Bronchial epithelial cell (primary cell): Measurements from ENCODE around the gene PXDN. TPM values are rescaled to one million over a fixed set of nuclear protein-coding genes. Genes with fewer than 3 reads are reported as not detected.

ENCODE experiments used
- DNase-seq: peaks from one replicate; pipeline ENCODE4 v3.0.0-alpha.2; 2010; ENCODE audit warnings: low read depth
- FAIRE-seq: peaks from 2 replicates; lab custom pipeline; 2011; peaks lifted over from hg19 to GRCh38; lab: Jason Lieb, UNC
- H3K27me3 ChIP-seq: 2 replicates; pipeline ENCODE4 v1.5.1; 2011; ENCODE audit warnings: low read length; ENCODE audit not compliant: control insufficient read depth, insufficient read depth
- H3K36me3 ChIP-seq: 2 replicates; pipeline ENCODE4 v1.5.1; 2011; ENCODE audit warnings: low read length; ENCODE audit not compliant: control insufficient read depth, insufficient read depth
- H3K4me3 ChIP-seq: 2 replicates; pipeline ENCODE4 v1.5.1; 2011; ENCODE audit warnings: mild to moderate bottlenecking, low read depth, low read length, control low read depth
- total RNA-seq: library from RNA; depleted of rRNA; stranded (reverse); fragments of >200 nt; gene quantifications from 2 replicates; pipeline ENCODE4 v1.2.1, GENCODE V29; 2014
- TF ChIP-seq, protein P1 (sequence below): IDR thresholded peaks from 2 replicates; pipeline ENCODE4 v1.5.1; 2011; ENCODE audit warnings: mild to moderate bottlenecking, moderate library complexity, low read length, control low read depth, inconsistent platforms; ENCODE audit not compliant: insufficient read depth, severe bottlenecking

PXDN gene
- total RNA-seq, 1 donor from 2014 or later: 34.0 TPM

- FAIRE-seq: no peak
- H3K4me3 ChIP-seq: no peak overlapping the region
- DNase-seq: no peak
- no peaks in the 10 kb centered on the region for H3K36me3 ChIP-seq
- TF ChIP-seq, protein P1, sequence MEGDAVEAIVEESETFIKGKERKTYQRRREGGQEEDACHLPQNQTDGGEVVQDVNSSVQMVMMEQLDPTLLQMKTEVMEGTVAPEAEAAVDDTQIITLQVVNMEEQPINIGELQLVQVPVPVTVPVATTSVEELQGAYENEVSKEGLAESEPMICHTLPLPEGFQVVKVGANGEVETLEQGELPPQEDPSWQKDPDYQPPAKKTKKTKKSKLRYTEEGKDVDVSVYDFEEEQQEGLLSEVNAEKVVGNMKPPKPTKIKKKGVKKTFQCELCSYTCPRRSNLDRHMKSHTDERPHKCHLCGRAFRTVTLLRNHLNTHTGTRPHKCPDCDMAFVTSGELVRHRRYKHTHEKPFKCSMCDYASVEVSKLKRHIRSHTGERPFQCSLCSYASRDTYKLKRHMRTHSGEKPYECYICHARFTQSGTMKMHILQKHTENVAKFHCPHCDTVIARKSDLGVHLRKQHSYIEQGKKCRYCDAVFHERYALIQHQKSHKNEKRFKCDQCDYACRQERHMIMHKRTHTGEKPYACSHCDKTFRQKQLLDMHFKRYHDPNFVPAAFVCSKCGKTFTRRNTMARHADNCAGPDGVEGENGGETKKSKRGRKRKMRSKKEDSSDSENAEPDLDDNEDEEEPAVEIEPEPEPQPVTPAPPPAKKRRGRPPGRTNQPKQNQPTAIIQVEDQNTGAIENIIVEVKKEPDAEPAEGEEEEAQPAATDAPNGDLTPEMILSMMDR: no peak
- H3K27me3 ChIP-seq: no peaks in the 10 kb centered on the region
Measured at GRCh38 chr2:1601471-1602277, 142.6 kb downstream of the PXDN start.

DNA sequence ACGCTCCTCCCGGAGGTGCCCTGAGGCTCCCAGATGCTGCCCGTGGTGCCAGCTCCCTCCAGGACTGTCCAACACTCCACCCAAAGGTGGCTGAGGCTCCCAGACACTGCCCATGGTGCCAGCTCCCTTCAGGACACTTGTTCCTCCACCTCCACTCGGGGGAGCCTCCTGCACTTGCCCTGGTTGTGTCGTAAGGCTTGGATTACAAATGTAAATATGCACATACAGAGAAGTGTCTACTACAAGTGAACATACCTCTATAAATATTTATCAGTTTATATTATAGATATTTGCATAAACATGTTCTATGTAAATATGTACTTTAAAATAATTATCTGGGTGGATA is 143.3 kb downstream of the PXDN start:
- no peak for DNase-seq
- Histone ChIP-seq H3K27me3 (no peaks in the 10 kb centered on the region), H3K36me3 (no peaks in the 10 kb centered on the region), H3K4me3 (no peak overlapping the region)
- TF ChIP-seq, protein P1: no peak
- no peak for FAIRE-seq

- Histone ChIP-seq H3K27me3 (no peaks in the 10 kb centered on the region), H3K4me3 (no peak overlapping the region), H3K36me3 (no peaks in the 10 kb centered on the region)
- DNase-seq (no peak), FAIRE-seq (no peak)
- TF ChIP-seq, protein P1: no peak
Measured at GRCh38 chr2:1600191-1601066, 143.9 kb downstream of the PXDN start.

DNA sequence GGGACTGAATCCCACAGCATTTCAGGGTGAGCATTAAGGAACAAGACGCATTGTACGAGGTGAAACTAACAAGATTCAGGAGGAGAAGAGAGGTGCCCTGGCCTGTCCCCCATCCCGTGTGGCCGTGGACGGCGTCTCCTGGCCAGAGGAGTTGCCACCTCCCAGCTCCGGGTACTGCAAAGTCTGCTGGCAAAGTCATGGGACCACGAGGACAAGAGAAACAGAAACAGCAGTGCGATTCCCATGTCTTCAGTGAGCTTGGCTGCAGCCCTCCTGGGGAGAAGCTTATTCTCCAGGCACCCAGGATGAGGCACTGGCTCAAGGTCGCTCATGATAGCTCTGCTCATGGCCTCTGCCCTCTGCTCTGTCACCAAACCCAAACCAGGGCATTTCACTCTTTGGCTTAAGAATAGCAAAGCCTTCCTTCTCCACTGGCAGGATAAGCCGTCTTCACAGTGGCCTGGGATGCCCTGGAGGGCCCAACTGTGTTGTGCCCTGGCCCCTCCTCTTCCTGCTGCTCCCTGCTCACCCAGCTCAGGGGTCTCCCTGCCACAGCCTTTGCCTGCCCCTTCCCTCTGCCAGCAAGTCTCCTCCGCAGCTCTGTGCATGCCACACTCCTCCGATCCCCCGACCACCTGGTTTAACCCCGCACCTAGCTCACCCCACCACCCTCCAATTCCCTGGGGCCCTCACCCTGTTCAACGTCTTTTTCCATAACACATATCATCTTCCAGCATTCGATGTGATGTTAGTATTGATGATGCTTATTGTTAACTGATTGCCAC is 144.8 kb downstream of the PXDN start:
- DNase-seq (no peak), FAIRE-seq (peak; percentile 13)
- Histone ChIP-seq H3K27me3 (no peaks in the 10 kb centered on the region), H3K4me3 (no peak overlapping the region), H3K36me3 (no peaks in the 10 kb centered on the region)
- TF ChIP-seq, protein P1: no peak

DNA sequence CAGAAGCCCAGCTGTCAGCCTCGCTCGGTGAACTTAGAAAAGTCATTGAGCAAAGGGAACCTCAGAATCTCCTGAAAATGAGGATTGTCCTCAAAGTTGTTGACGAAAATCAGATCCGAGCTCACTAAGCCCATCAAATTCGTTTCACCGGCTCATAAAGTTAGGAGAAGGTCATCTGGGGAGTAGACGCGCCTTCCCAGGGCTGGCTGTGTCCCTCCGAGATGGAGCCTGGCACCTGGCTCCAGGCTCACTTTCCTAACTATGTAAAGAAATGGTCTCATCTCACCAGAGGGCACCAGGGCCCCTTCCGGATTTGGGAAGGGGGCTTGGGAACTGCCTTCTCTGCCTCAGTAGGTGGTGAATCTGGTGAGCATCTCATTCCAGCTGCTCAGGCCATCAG is 145.5 kb downstream of the PXDN start:
- DNase-seq: no peak
- TF ChIP-seq, protein P1: no peak
- Histone ChIP-seq H3K36me3 (no peaks in the 10 kb centered on the region), H3K4me3 (no peak overlapping the region), H3K27me3 (no peaks in the 10 kb centered on the region)
- FAIRE-seq: no peak
